Ishikawa (cell line): Measurements from ENCODE around the gene VAMP8.

Experiments
- CEBPB ChIP-seq: IDR thresholded peaks from 2 replicates; pipeline ENCODE4 v1.6.1; 2012
- CREB1 ChIP-seq: IDR thresholded peaks from 2 replicates; pipeline ENCODE4 v1.6.1; 2012; ENCODE audit warnings: low read depth
- EGR1 ChIP-seq: IDR thresholded peaks from 2 replicates; pipeline ENCODE4 v1.6.1; 2012
- EP300 ChIP-seq: IDR thresholded peaks from 2 replicates; pipeline ENCODE4 v1.6.1; 2012; ENCODE audit warnings: borderline replicate concordance
- FOXM1 ChIP-seq: IDR thresholded peaks from 2 replicates; pipeline ENCODE4 v1.6.1; 2012; ENCODE audit warnings: low read depth, borderline replicate concordance
- MAX ChIP-seq: IDR thresholded peaks from 2 replicates; pipeline ENCODE4 v1.6.1; 2012
- NFIC ChIP-seq: IDR thresholded peaks from 2 replicates; pipeline ENCODE4 v1.6.1; 2012
- RAD21 ChIP-seq: IDR thresholded peaks from 2 replicates; pipeline ENCODE4 v1.6.1; 2012; ENCODE audit warnings: low read depth
- REST ChIP-seq: IDR thresholded peaks from 2 replicates; pipeline ENCODE4 v1.6.1; 2012; ENCODE audit warnings: low read depth, mild to moderate bottlenecking
- TAF1 ChIP-seq: IDR thresholded peaks from 2 replicates; pipeline ENCODE4 v1.6.1; 2012; ENCODE audit warnings: low read depth, mild to moderate bottlenecking
- TCF12 ChIP-seq: IDR thresholded peaks from 2 replicates; pipeline ENCODE4 v1.6.1; 2012; ENCODE audit warnings: low read depth
- TEAD4 ChIP-seq: IDR thresholded peaks from 2 replicates; pipeline ENCODE4 v1.6.1; 2012
- USF1 ChIP-seq: IDR thresholded peaks from 2 replicates; pipeline ENCODE4 v1.6.1; 2012
- YY1 ChIP-seq: IDR thresholded peaks from 2 replicates; pipeline ENCODE4 v1.6.1; 2012; ENCODE audit warnings: low read depth
- ZBTB7A ChIP-seq: IDR thresholded peaks from 2 replicates; pipeline ENCODE4 v1.6.1; 2012; ENCODE audit warnings: low read depth

VAMP8 gene

GRCh38 chr2:85541753-85542457, 35.5 kb upstream of the VAMP8 start:
- TF ChIP-seq TCF12 (no peak), EP300 (no peak), CREB1 (no peak), CEBPB (no peak), USF1 (no peak), TAF1 (no peak), FOXM1 (no peak), RAD21 (no peak), MAX (no peak), TEAD4 (no peak), REST (no peak), ZBTB7A (no peak), NFIC (no peak)

GRCh38 chr2:85542777-85543176, 34.6 kb upstream of the VAMP8 start:
- no peak for TF ChIP-seq TCF12
- no peak for TF ChIP-seq MAX
- TF ChIP-seq TAF1: no peak
- TF ChIP-seq CREB1: no peak
- no peak for TF ChIP-seq RAD21
- no peak for TF ChIP-seq TEAD4

GRCh38 chr2:85545780-85546240, 31.6 kb upstream of the VAMP8 start:
- no peak for TF ChIP-seq CEBPB
- TF ChIP-seq TCF12: no peak
- no peak for TF ChIP-seq USF1
- no peak for TF ChIP-seq EGR1

- TF ChIP-seq TCF12: no peak
- TF ChIP-seq NFIC: no peak
- no peak for TF ChIP-seq EGR1
- no peak for TF ChIP-seq MAX
- TF ChIP-seq ZBTB7A: no peak
- TF ChIP-seq TAF1: no peak
- no peak for TF ChIP-seq FOXM1
- no peak for TF ChIP-seq YY1
- TF ChIP-seq EP300: no peak
- no peak for TF ChIP-seq TEAD4
- no peak for TF ChIP-seq REST
- TF ChIP-seq RAD21: no peak
- no peak for TF ChIP-seq CEBPB
- TF ChIP-seq USF1: no peak
- no peak for TF ChIP-seq CREB1
Observed at GRCh38 chr2:85547089-85547858, 30.1 kb upstream of the VAMP8 start.
